ENCODE measurements around the gene TH.

- TF ChIP-seq, protein P1, sequence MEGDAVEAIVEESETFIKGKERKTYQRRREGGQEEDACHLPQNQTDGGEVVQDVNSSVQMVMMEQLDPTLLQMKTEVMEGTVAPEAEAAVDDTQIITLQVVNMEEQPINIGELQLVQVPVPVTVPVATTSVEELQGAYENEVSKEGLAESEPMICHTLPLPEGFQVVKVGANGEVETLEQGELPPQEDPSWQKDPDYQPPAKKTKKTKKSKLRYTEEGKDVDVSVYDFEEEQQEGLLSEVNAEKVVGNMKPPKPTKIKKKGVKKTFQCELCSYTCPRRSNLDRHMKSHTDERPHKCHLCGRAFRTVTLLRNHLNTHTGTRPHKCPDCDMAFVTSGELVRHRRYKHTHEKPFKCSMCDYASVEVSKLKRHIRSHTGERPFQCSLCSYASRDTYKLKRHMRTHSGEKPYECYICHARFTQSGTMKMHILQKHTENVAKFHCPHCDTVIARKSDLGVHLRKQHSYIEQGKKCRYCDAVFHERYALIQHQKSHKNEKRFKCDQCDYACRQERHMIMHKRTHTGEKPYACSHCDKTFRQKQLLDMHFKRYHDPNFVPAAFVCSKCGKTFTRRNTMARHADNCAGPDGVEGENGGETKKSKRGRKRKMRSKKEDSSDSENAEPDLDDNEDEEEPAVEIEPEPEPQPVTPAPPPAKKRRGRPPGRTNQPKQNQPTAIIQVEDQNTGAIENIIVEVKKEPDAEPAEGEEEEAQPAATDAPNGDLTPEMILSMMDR (IDR thresholded peaks at IDR 0.05; ENCODE audit: low read length), result no peak
- TF ChIP-seq EZH2 (optimal IDR thresholded peaks at IDR 0.05; ENCODE audit: low read depth, low read length), result no peak
These were observed 43.1 kb upstream of the TH start for GRCh38 chr11:2214527-2215229.

Measured in MM.1S (cell line).